Glutamatergic neuron (in vitro differentiated cells): ENCODE results near the gene ATG14. TPM values are rescaled to one million over a fixed set of nuclear protein-coding genes. Genes with fewer than 3 reads are reported as not detected.
A peak's percentile ranks its signal among the peaks of the same experiment; 100 is the strongest.

Experiments
- DNase-seq: peaks from one replicate; pipeline ENCODE4 v3.0.0; 2022
- H3K27ac Mint-ChIP-seq: one replicate; pipeline ENCODE4 v1.8.0; 2020; ENCODE audit warnings: mild to moderate bottlenecking, mixed read lengths, inconsistent platforms; ENCODE audit not compliant: unreplicated experiment
- H3K27me3 Mint-ChIP-seq: one replicate; pipeline ENCODE4 v1.8.0; 2020; ENCODE audit warnings: mild to moderate bottlenecking, moderate library complexity, mixed read lengths, inconsistent platforms; ENCODE audit not compliant: unreplicated experiment
- H3K36me3 Mint-ChIP-seq: one replicate; pipeline ENCODE4 v1.8.0; 2020; ENCODE audit warnings: mild to moderate bottlenecking, mixed read lengths, inconsistent platforms; ENCODE audit not compliant: unreplicated experiment
- H3K4me1 Mint-ChIP-seq: one replicate; pipeline ENCODE4 v1.8.0; 2020; ENCODE audit warnings: mild to moderate bottlenecking, low read depth, mixed read lengths, inconsistent platforms; ENCODE audit not compliant: unreplicated experiment
- H3K4me3 Mint-ChIP-seq: one replicate; pipeline ENCODE4 v1.8.0; 2020; ENCODE audit warnings: mild to moderate bottlenecking, mixed read lengths, inconsistent platforms; ENCODE audit not compliant: unreplicated experiment
- H3K9me3 Mint-ChIP-seq: one replicate; pipeline ENCODE4 v1.8.0; 2020; ENCODE audit warnings: mild to moderate bottlenecking, moderate library complexity, mixed read lengths, inconsistent platforms; ENCODE audit not compliant: unreplicated experiment
- CTCF ChIP-seq: fragments of 200-600 bp; sonication (generic); IDR thresholded peaks from one replicate; pipeline ENCODE4 v1.5.0; 2021; ENCODE audit not compliant: partially characterized antibody, unreplicated experiment
- total RNA-seq: library from RNA; stranded (reverse); fragmentation: NEBNext Ultra II Directional; extraction: Animal tissue kit (Norgen Biotek cat#: 25700); gene quantifications from one replicate; pipeline ENCODE4 v1.2.1, GENCODE V29; 2021; ENCODE audit not compliant: unreplicated experiment

Gene ATG14
- total RNA-seq, 1 donor from 2014 or later: 13.5 TPM

GRCh38 chr14:55441286-55441685 lies 29.7 kb upstream of the ATG14 start:
- Mint-ChIP-seq H3K9me3 (peaks cover 1% of the 10 kb centered on the region), H3K4me3 (no peak overlapping the region), H3K4me1 (no peaks in the 10 kb centered on the region), H3K27ac (no peak overlapping the region), H3K27me3 (no peaks in the 10 kb centered on the region), H3K36me3 (no peaks in the 10 kb centered on the region)
- no peak for TF ChIP-seq CTCF
- DNase-seq: no peak

- peaks cover 1% of the 10 kb centered on the region for H3K9me3 Mint-ChIP-seq
- H3K4me1 Mint-ChIP-seq: no peaks in the 10 kb centered on the region
- H3K27me3 Mint-ChIP-seq: no peaks in the 10 kb centered on the region
- peak; percentile 43 for DNase-seq
- no peak within 1 kb of the TSS for H3K27ac Mint-ChIP-seq
- TF ChIP-seq CTCF: no peak
- H3K4me3 Mint-ChIP-seq: no peak within 1 kb of the TSS
- H3K36me3 Mint-ChIP-seq: no peaks in the 10 kb centered on the region
Observed at GRCh38 chr14:55440385-55440784, 28.8 kb upstream of the ATG14 start, which contains the start of gene TBPL2. TSS of gene TBPL2 (minus strand) at chr14:55440616. CDS start at chr14:55440449, 167 bp downstream.

GRCh38 chr14:55438066-55438683 lies 26.5 kb upstream of the ATG14 start:
- DNase-seq: no peak
- Mint-ChIP-seq H3K27me3 (no peaks in the 10 kb centered on the region), H3K4me3 (no peak overlapping the region), H3K4me1 (no peaks in the 10 kb centered on the region), H3K36me3 (no peaks in the 10 kb centered on the region), H3K27ac (no peak overlapping the region), H3K9me3 (peaks cover 1% of the 10 kb centered on the region)
- peak; percentile 49 for TF ChIP-seq CTCF

- no peak for TF ChIP-seq CTCF
- no peak overlapping the region for H3K27ac Mint-ChIP-seq
- no peaks in the 10 kb centered on the region for H3K27me3 Mint-ChIP-seq
- H3K9me3 Mint-ChIP-seq: peaks cover 1% of the 10 kb centered on the region
- DNase-seq: no peak
- H3K4me1 Mint-ChIP-seq: no peaks in the 10 kb centered on the region
- no peak overlapping the region for H3K4me3 Mint-ChIP-seq
- H3K36me3 Mint-ChIP-seq: no peaks in the 10 kb centered on the region
Observed at GRCh38 chr14:55436931-55437330, 25.3 kb upstream of the ATG14 start.

- no peak for TF ChIP-seq CTCF
- no peak for DNase-seq
- Mint-ChIP-seq H3K27me3 (no peaks in the 10 kb centered on the region), H3K4me3 (no peak overlapping the region), H3K9me3 (peaks cover 1% of the 10 kb centered on the region), H3K36me3 (no peaks in the 10 kb centered on the region), H3K27ac (no peak overlapping the region), H3K4me1 (no peaks in the 10 kb centered on the region)
Observed at GRCh38 chr14:55436519-55436918, 24.9 kb upstream of the ATG14 start.
